ENCODE results near the gene CTTN. TPM values are rescaled to one million over a fixed set of nuclear protein-coding genes. Genes with fewer than 3 reads are reported as not detected.

The CTTN gene
- total RNA-seq, 1 experiment from 2014 or later, result 136 TPM

- DNase-seq (ENCODE audit: low read depth), result no peak
Measured at GRCh38 chr11:70473873-70474690, 75.8 kb downstream of the CTTN start.

GRCh38 chr11:70474710-70475109 lies 76.4 kb downstream of the CTTN start:
- no peak for DNase-seq (ENCODE audit: low read depth)

DNA sequence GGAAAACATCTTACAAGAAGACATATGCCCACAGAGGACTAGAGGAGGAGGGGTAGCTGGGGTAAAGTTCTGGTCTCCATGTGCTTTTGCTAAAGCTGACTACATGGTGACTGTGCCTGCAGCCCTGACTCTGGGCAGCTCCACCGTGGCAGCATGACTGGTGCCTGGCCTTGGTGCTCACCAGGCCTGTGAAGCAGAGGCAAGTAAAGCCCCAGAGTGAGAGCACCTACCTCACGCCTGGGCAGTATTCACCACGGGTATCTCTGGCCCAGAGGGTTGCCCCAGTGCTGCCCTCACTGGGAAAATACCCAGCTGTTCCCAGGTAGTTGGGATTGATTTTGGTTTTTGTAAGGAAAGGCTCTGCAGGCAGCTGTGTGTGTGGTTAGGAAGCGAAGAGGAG lies 78.3 kb downstream of the CTTN start:
- no peak for DNase-seq (ENCODE audit: low read depth)

GRCh38 chr11:70477176-70477575 lies 78.8 kb downstream of the CTTN start:
- DNase-seq (ENCODE audit: low read depth), result no peak

GRCh38 chr11:70477609-70478008 lies 79.3 kb downstream of the CTTN start:
- DNase-seq (ENCODE audit: low read depth), result no peak

DNA sequence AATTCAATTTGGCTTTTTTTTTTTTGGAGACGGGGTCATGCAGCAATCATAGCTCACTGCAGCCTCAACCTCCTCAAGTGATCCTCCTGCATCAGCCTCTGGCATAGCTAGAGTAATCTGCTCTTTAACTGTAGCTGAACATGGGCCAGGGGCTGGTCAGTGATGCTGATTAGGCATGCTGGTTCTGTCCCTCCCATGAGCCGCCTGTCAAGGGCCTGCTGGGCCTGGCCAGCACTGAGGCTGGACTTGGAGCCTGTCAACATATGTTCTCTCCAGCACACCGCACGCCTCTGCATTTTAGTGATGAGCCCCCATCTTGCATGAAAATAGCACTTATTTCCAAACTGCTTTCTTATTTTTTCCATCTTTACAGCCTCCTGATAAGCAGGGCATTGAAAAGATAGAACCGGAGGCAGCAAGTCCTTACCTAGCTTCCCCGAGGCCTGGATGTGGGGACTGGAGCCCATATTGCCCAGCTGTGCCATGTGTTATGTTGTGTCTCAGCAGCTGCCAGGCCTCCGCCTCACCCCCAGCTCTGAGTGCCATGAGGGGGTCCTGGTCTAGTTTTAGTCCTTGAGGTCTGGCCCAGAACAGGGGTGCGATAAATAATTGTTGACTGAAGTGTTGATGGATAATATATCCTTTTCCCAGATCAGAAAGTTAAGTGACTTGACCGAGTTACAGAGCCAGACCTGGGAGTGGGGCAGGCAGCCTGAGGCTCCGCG lies 80.0 kb downstream of the CTTN start:
- no peak for DNase-seq (ENCODE audit: low read depth)

GRCh38 chr11:70480711-70481110 lies 82.4 kb downstream of the CTTN start:
- no peak for DNase-seq (ENCODE audit: low read depth)

DNA sequence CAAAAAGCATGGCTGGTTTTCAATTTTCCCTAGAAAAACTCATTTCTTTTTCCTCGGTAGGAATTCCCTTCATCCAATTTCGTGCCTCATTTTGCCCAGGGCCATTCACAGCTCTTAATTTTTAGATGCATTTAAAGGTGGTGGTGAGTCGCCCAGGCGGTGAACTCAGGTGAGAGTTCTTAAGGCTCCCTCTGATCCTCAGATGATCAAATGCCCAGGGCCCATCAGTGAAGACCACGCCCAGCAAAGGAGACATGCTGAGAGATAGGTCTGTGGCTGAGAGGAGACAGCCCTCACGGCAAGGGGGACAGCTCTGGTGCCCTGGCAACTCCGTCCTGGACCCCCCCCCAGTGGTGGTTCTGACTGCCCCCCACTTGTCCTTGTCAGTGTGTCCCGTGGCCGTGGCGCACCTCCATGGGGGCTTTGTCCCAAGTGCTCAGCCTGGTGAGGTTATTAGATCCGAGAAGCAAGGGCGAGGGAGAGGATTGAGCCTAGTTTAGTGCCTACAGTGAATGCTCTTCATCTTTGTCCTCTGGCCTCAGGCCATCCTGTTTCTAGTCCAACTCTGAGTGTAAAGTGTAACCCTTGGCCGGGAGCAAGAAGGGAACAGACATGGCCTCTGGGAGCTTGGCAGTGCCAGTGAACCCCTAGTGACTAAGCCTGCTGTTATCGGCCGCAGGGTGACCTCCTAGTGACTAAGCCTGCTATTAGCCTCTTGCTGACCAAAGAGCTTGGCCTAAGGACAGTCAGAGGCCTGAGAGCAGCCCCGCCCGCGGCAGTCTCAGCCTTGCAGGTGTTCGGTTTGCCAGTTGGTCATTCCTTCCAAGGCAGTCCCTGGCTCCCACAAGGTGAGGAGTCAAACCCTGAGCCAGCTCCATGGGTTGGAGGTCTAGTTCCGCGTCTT lies 83.5 kb downstream of the CTTN start:
- peak; percentile 79 for DNase-seq (ENCODE audit: low read depth)

GRCh38 chr11:70482529-70482917 lies 84.2 kb downstream of the CTTN start:
- DNase-seq (ENCODE audit: low read depth), result no peak

DNA sequence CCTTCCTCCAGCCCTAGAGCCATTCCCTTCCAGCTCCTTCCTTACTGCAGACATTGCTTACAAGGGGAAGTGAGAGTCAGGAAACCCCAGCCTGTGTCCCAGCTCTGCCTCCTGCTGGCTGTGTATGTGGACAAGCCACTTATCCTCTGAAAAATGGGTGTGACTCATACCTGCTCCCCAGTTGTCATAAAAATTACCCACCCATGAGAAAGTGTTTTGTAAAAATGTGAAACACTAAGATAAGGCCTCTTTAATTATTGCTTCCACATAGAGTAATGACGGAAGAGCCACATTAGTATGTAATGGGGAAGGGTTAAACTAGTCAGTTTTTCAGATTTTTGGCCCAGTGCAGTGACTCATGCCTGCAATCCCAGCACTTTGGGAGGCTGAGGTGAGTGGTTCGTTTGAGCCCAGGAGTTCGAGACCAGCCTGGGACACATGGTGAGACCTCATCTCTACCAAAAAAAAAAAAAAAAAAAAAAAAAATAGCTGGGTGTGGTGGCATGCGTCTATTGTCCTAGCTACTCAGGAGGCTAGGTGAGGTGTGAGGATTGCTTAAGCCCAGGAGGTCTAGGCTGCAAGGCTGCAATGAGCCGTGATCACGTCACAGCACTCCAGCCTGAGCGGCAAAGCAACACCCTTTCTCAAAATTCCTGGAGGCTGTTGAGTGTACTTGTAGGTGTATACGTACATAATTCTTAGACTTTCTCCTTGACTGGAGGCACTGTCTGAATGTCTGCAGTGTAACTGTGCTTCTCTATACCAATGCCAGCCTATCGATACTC lies 84.9 kb downstream of the CTTN start:
- DNase-seq (ENCODE audit: low read depth), result peak; percentile 93

DNA sequence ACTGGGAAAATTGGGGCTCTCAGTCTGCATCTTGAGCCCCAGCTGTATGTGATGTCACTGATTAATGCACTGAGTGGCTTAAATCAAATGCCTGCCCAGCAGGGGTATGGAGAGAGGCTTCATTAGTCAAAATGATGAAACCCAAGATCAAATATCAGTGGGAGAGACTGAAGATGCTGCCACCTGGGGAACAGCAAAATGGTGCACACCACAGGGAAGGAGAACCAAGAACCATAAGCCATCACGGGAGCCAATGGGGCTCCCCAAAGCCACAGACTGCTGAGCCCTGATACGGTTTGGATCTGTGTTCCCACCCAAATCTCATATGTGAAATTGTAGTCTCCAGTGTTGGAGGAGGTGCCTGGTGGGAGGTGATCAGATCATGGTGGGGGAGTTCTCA lies 85.6 kb downstream of the CTTN start:
- no peak for DNase-seq (ENCODE audit: low read depth)

- DNase-seq (ENCODE audit: low read depth), result no peak
Measured at GRCh38 chr11:70485326-70486025, 87.1 kb downstream of the CTTN start.

GRCh38 chr11:70486026-70486415 lies 87.7 kb downstream of the CTTN start:
- no peak for DNase-seq (ENCODE audit: low read depth)

Other genes with a start within 250 kb of the CTTN start
- gene FADD, start 195.2 kb upstream of the CTTN start, total RNA-seq (2014; rRNA removed; shearing (Covaris generic)), result 59.3 and 63.1 TPM in 2 replicates
- gene PPFIA1, start 127.8 kb upstream of the CTTN start, total RNA-seq (2014; rRNA removed; shearing (Covaris generic)), result 24.3 and 38.3 TPM in 2 replicates

All from Daoy (cell line).